ENCODE measurements around the gene FMOD.
A peak's percentile ranks its signal among the peaks of the same experiment; 100 is the strongest.

The FMOD gene

DNA sequence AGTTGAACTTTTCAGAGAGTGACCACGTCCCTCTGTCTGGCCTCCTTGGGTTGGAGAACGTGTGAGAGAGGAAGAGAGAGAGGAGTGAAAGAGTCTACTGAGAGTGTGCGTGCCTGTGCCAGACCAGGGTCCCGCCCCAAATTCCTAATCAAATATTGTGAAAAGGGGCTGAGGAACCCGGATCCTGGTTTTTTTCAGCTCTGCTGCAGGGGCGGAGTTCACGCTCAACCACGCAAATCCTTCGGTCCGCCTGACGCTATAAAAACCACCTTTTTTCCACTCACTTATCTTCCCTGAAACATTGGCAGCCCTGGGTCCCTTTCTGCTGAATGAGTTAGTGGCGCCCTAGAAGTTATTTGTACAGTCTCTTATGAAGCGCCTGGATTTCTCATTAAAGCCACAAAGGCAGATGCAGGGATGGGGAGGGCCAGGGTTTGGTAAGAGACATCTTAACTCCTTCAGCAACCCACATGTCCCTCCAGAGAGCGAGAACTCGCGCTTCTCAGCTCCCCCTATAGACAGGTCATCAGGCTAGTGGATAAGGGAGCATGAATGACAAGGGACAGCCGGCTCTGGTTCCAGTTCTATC lies at the start of gene FMOD:
Gene FMOD (minus strand): TSS at position 86 of the 589 bp plus-strand sequence. CDS start 2,852 bp downstream, outside the sequence.
- no peaks in the 10 kb centered on the region for H3K79me2 ChIP-seq (ENCODE audit: control insufficient read depth, insufficient read depth, low read length, unreplicated experiment)
- H3K27me3 ChIP-seq (ENCODE audit: insufficient read depth, low read length) = peaks cover 22% of the 10 kb centered on the region; the same call in 1 of the 2 replicates
- H3K27ac ChIP-seq (ENCODE audit: low read depth, low read length) = no peak within 1 kb of the TSS

DNA sequence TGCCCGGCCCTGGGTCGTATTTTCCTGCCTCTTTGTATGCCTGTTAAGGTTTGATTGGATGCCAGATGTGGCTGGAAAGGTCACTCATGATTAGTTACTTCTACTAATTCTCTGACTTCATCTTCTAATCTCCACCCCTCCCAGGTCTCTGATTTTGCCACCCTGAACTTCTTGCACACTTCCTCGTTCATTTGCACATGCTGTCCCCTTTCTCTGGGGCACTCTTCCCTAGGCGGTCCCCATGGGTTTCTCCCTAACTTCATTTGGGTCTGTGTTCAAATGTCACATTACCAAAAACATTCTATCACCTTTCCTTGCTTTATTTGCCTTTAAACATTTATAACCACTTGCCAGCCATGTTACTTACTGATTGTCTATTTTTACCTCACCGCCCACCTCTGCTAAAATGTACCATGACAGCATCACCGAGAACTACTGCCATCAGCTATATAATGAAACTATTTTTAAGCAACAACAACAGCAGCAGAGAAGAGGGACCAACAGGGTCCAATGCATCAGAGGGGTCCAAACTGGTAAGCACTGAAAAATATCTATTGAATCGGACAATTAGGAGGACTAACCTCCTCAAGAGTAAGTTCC lies 45.8 kb upstream of the FMOD start:
- H3K79me2 ChIP-seq (ENCODE audit: control insufficient read depth, insufficient read depth, low read length, unreplicated experiment) = no peaks in the 10 kb centered on the region
- H3K4me1 ChIP-seq (ENCODE audit: control insufficient read depth, insufficient read depth, low read length, unreplicated experiment) = no peaks in the 10 kb centered on the region
- H2AFZ ChIP-seq (ENCODE audit: low read length, unreplicated experiment) = no peak overlapping the region
- H3K27ac ChIP-seq (ENCODE audit: low read depth, low read length) = no peak overlapping the region
- H3K4me3 ChIP-seq (ENCODE audit: low read depth, low read length) = no peak overlapping the region
- H3K27me3 ChIP-seq (ENCODE audit: insufficient read depth, low read length) = peaks cover 34% of the 10 kb centered on the region
- no peaks in the 10 kb centered on the region for H3K36me3 ChIP-seq (ENCODE audit: insufficient read depth, low read length)

More for the DNA sequence above, at the start of gene FMOD:
- H2AFZ ChIP-seq (ENCODE audit: low read length, unreplicated experiment) = peak within 1 kb of the TSS; percentile 44
- peak within 1 kb of the TSS; percentile 66 for H3K4me3 ChIP-seq (ENCODE audit: low read depth, low read length)
- H3K36me3 ChIP-seq (ENCODE audit: insufficient read depth, low read length) = no peaks in the 10 kb centered on the region
- H3K4me1 ChIP-seq (ENCODE audit: control insufficient read depth, insufficient read depth, low read length, unreplicated experiment) = peaks cover 9% of the 10 kb centered on the region

DNA sequence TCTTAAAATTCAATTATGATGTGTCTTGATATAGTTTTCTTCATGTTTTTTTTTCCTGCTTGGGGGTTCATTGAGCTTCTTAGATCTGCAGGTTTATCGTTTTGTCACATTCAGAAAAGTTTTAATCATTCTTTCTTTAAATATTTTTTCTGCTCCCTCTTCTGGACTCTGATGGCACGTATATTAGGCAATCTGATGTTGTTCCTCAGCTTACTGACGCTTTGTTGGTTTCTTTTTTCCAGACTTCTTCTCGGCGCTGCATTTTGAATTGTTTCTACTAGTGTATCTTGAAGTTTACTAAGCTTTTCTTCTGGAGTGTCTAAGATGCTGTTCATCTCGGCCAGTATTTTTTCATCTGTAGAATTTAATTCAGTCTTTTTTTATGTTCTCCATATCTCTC lies 44.8 kb upstream of the FMOD start:
- Histone ChIP-seq H2AFZ (ENCODE audit: low read length, unreplicated experiment) (peak overlapping the region; percentile 77), H3K4me1 (ENCODE audit: control insufficient read depth, insufficient read depth, low read length, unreplicated experiment) (no peaks in the 10 kb centered on the region), H3K27me3 (ENCODE audit: insufficient read depth, low read length) (peaks cover 43% of the 10 kb centered on the region), H3K79me2 (ENCODE audit: control insufficient read depth, insufficient read depth, low read length, unreplicated experiment) (no peaks in the 10 kb centered on the region), H3K4me3 (ENCODE audit: low read depth, low read length) (peak overlapping the region; percentile 66), H3K27ac (ENCODE audit: low read depth, low read length) (no peak overlapping the region), H3K36me3 (ENCODE audit: insufficient read depth, low read length) (no peaks in the 10 kb centered on the region)

DNA sequence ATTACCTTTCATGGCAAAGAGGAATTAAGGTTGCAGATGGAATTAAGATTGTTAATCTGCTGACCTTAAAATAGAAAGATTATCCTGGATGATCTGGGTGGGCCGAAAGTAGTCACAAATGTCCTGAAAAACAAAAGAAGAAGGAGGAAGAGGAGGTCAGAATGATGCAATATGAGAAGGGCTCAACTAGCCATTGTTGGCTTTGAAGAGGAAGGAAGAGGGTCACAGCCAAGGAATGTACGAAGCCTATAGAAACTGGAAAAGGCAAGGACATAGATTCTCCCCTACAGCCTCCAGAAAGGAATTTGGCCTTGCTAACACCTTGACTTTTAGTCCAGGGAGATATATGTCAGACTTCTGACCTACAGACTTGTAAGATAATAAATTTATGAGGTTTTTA lies 39.4 kb upstream of the FMOD start:
- Histone ChIP-seq H2AFZ (ENCODE audit: low read length, unreplicated experiment) (no peak overlapping the region), H3K79me2 (ENCODE audit: control insufficient read depth, insufficient read depth, low read length, unreplicated experiment) (no peaks in the 10 kb centered on the region), H3K27me3 (ENCODE audit: insufficient read depth, low read length) (peaks cover 53% of the 10 kb centered on the region), H3K27ac (ENCODE audit: low read depth, low read length) (no peak overlapping the region), H3K4me1 (ENCODE audit: control insufficient read depth, insufficient read depth, low read length, unreplicated experiment) (no peaks in the 10 kb centered on the region), H3K4me3 (ENCODE audit: low read depth, low read length) (no peak overlapping the region), H3K36me3 (ENCODE audit: insufficient read depth, low read length) (no peaks in the 10 kb centered on the region)

DNA sequence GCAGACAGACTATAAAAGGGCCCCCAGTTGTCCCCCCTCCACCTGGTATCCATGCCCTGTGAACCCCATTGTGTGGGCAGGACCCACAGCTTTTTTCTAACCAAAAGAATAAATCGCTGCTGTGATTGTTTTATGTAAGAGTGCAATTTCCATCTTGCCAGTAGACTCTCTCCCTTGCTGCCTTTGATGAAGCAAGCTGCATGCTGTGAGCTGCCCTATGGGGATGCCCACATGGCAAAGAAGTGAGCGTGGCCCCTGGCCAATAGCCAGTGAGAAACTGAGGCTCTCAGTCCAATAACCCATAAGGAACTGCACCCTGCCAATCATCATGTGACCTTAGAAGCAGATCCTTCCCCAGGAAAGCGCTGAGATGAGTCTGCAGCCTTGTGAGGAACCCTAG lies 37.8 kb upstream of the FMOD start:
- Histone ChIP-seq H3K27me3 (ENCODE audit: insufficient read depth, low read length) (peaks cover 61% of the 10 kb centered on the region), H3K4me1 (ENCODE audit: control insufficient read depth, insufficient read depth, low read length, unreplicated experiment) (no peaks in the 10 kb centered on the region), H3K36me3 (ENCODE audit: insufficient read depth, low read length) (no peaks in the 10 kb centered on the region), H3K79me2 (ENCODE audit: control insufficient read depth, insufficient read depth, low read length, unreplicated experiment) (no peaks in the 10 kb centered on the region), H3K4me3 (ENCODE audit: low read depth, low read length) (no peak overlapping the region), H3K27ac (ENCODE audit: low read depth, low read length) (no peak overlapping the region), H2AFZ (ENCODE audit: low read length, unreplicated experiment) (no peak overlapping the region)

DNA sequence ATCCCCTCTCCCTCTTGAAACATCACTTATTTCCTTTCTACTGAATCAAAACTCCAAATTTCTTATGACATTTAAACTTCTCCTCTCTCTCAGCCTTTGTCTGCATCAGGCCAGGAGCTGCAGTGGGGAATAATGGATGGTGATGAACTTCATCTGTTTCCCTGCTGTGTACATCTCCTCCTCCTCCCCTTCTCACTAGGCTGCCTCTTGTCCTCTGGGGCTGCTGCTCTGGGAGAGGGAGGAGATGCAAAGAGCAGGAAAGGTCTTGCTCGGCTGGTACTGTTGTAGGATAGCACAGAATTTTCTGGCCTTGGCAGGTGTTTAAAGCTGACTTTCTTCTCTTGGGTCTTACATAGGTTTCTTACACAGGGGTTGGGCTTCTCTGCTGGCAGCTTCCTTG lies 31.1 kb upstream of the FMOD start:
- no peaks in the 10 kb centered on the region for H3K36me3 ChIP-seq (ENCODE audit: insufficient read depth, low read length)
- H2AFZ ChIP-seq (ENCODE audit: low read length, unreplicated experiment) = no peak overlapping the region
- H3K4me3 ChIP-seq (ENCODE audit: low read depth, low read length) = no peak overlapping the region
- H3K79me2 ChIP-seq (ENCODE audit: control insufficient read depth, insufficient read depth, low read length, unreplicated experiment) = no peaks in the 10 kb centered on the region
- H3K27ac ChIP-seq (ENCODE audit: low read depth, low read length) = no peak overlapping the region
- H3K27me3 ChIP-seq (ENCODE audit: insufficient read depth, low read length) = peaks cover 67% of the 10 kb centered on the region
- H3K4me1 ChIP-seq (ENCODE audit: control insufficient read depth, insufficient read depth, low read length, unreplicated experiment) = no peaks in the 10 kb centered on the region

DNA sequence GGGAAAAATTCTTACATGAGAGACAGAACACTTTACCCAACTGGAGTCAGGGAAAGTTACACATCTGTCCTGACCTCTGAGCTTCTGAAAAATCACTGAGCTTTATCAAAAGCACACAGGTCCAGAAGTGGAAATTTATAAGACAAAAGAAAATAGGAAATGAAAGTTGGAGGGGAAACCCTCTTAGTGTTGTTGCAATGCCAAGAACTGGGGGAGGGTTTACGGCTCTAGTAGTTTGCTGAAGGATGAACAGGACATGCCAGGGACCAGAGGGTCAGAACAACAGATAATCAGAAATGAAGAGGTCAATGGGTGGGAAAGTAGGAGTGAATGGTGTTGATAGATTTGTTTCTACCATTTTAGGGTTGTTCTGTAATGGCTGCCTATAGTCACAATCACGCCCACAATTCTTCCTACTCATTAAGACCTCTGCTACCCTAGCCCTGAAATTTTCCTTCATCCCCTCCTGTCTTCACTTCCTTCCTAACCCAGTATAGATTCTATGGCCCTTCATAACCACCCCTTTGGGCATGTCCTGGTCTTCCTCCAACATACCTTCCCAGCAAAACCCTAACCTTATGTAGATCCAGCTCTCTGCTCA lies 30.3 kb upstream of the FMOD start:
- Histone ChIP-seq H2AFZ (ENCODE audit: low read length, unreplicated experiment) (no peak overlapping the region), H3K27me3 (ENCODE audit: insufficient read depth, low read length) (peaks cover 66% of the 10 kb centered on the region), H3K27ac (ENCODE audit: low read depth, low read length) (no peak overlapping the region), H3K36me3 (ENCODE audit: insufficient read depth, low read length) (no peaks in the 10 kb centered on the region), H3K4me1 (ENCODE audit: control insufficient read depth, insufficient read depth, low read length, unreplicated experiment) (no peaks in the 10 kb centered on the region), H3K79me2 (ENCODE audit: control insufficient read depth, insufficient read depth, low read length, unreplicated experiment) (no peaks in the 10 kb centered on the region), H3K4me3 (ENCODE audit: low read depth, low read length) (no peak overlapping the region)

DNA sequence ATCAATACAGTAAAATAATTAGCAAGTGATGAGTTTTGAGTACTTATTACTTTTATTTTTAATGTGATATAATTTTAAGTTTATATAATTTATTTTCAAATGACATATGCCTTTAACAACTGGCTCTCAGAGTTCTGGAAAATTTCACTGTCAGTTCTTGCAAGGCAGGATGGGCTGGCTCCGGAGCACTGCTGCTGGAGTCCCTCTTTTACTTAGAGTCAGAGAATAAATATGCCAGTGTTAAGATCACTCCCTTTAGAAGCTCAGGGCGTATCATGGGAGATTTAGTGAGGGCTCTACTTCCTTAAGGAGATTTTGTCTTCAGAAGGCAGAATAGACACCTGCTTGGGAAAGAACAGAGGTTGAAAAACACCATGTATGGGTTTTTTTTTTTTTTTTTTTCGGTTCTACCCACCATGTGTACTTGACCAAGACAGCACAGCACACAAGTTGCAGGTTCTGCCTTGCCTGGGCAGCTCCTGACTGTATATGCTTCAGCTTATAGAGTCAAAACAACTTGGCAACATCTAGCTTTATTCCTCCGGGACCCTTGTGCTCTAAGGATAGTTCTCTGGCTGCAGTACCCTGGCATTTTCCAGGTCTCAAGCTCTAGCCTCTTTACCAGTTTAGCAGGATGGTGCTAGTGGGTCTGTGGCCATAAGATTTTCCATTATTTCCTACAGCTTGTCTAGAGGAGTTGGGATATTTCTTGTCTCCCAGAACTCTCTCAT lies 29.7 kb upstream of the FMOD start:
- Histone ChIP-seq H3K4me3 (ENCODE audit: low read depth, low read length) (no peak overlapping the region), H3K27ac (ENCODE audit: low read depth, low read length) (no peak overlapping the region), H2AFZ (ENCODE audit: low read length, unreplicated experiment) (no peak overlapping the region), H3K4me1 (ENCODE audit: control insufficient read depth, insufficient read depth, low read length, unreplicated experiment) (no peaks in the 10 kb centered on the region), H3K36me3 (ENCODE audit: insufficient read depth, low read length) (no peaks in the 10 kb centered on the region), H3K79me2 (ENCODE audit: control insufficient read depth, insufficient read depth, low read length, unreplicated experiment) (no peaks in the 10 kb centered on the region), H3K27me3 (ENCODE audit: insufficient read depth, low read length) (peaks cover 69% of the 10 kb centered on the region)

DNA sequence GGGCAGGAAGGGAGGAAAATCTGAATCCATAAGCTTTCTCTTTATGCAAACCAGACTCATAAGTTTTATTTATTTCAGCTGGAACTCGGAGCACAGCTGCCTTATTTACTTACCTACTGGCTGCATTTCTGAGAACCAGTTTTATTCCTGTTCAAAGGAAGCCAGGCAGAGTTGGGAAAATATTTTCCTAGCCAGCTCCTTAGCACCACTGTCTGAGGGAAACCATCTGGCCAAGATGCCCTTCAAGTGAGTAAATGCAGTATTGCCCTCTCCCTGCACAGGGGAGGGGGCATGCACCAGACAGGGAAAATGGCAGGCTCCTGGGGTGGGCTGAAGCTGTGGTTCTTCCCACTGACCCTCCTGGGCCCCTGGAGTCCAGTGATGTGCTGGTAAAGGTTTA lies 28.9 kb upstream of the FMOD start:
- Histone ChIP-seq H3K27ac (ENCODE audit: low read depth, low read length) (no peak overlapping the region), H2AFZ (ENCODE audit: low read length, unreplicated experiment) (no peak overlapping the region)

DNA sequence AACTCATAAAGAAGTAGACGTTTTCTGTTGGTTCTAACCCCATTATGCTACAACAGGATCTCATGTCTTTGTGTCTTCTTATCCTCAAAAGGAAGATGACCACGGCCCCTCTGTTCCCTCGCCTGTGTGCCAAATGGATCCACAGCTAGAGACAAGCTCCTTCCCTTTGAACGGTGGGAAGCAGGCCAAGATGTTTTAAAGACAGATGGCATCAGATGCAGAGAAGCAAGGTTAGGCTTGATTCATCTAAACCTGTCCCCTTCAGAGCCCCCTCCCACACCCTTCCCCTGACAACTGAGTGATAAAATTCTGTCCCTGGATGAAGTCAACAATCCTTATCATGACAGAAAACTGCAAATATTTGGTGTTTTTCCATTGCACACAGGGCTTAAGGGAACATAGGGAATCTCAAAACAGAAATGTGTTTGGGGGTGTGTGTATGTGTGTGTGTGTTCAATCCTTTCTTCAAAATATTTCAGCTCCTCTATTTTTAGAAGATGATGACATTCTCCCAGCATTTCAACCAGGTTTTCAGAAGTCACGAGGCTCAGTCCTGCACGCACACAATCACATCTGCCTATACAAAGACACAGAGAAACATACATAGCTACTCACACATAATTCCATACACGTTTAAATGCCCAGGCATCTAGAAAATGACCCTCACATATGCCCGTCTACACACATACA lies 27.8 kb upstream of the FMOD start:
- no peak overlapping the region for H3K27ac ChIP-seq (ENCODE audit: low read depth, low read length)
- H3K79me2 ChIP-seq (ENCODE audit: control insufficient read depth, insufficient read depth, low read length, unreplicated experiment) = no peaks in the 10 kb centered on the region
- H3K27me3 ChIP-seq (ENCODE audit: insufficient read depth, low read length) = peaks cover 63% of the 10 kb centered on the region
- no peak overlapping the region for H3K4me3 ChIP-seq (ENCODE audit: low read depth, low read length)
- H3K4me1 ChIP-seq (ENCODE audit: control insufficient read depth, insufficient read depth, low read length, unreplicated experiment) = no peaks in the 10 kb centered on the region
- no peak overlapping the region for H2AFZ ChIP-seq (ENCODE audit: low read length, unreplicated experiment)
- no peaks in the 10 kb centered on the region for H3K36me3 ChIP-seq (ENCODE audit: insufficient read depth, low read length)

More for the DNA sequence above, 28.9 kb upstream of the FMOD start:
- H3K36me3 ChIP-seq (ENCODE audit: insufficient read depth, low read length) = no peaks in the 10 kb centered on the region
- no peaks in the 10 kb centered on the region for H3K4me1 ChIP-seq (ENCODE audit: control insufficient read depth, insufficient read depth, low read length, unreplicated experiment)
- no peak overlapping the region for H3K4me3 ChIP-seq (ENCODE audit: low read depth, low read length)
- no peaks in the 10 kb centered on the region for H3K79me2 ChIP-seq (ENCODE audit: control insufficient read depth, insufficient read depth, low read length, unreplicated experiment)
- H3K27me3 ChIP-seq (ENCODE audit: insufficient read depth, low read length) = peaks cover 71% of the 10 kb centered on the region

Data from ACC112 (cell line).